Measurements from ENCODE around the gene NATD1. TPM values are rescaled to one million over a fixed set of nuclear protein-coding genes. Genes with fewer than 3 reads are reported as not detected.

The NATD1 gene
- total and polyA plus RNA-seq, 5 donors, result 8.1 to 15.7 (median 11.4) TPM

- DNase-seq (peak in 1 of 3 donors; percentile 50), ATAC-seq (no peak)
- H3K27me3 ChIP-seq (ENCODE audit: control insufficient read depth, insufficient read depth), result no peaks in the 10 kb centered on the region
- intact Hi-C loops (cut with DNase I), result no loop called here
- 65% methylated on average over 11 of the region's 11 CpGs for whole genome bisulfite sequencing
- H3K4me1 ChIP-seq (ENCODE audit: control insufficient read depth, insufficient read depth, low read length), result peaks cover 2% of the 10 kb centered on the region
- H3K4me3 ChIP-seq (ENCODE audit: low read length), result no peak overlapping the region
- no peak overlapping the region for H3K27ac ChIP-seq (ENCODE audit: low read length)
- no peaks in the 10 kb centered on the region for H3K9me3 ChIP-seq (ENCODE audit: control insufficient read depth, low read length)
Observed at GRCh38 chr17:21242026-21242697, 11.0 kb downstream of the NATD1 start.

DNA sequence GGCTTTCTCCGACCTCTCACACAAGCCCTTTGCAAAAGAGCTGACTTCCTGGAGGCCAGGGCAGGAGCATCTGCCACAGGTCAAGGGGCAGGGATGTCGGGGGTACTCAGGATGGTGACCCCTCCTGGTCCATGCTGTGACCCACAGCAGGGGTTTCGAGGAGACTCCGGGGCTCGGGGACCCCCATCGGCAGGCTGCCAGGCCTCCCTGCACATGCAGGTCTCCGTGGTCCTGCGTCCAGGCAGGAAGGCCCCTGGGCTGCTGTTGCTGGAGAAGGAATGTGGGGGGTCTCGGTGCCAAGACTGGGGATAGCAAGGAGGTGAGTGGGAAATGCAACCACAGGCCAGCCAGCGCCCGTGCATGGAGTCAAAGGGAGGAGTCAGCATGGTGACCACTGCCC is 11.6 kb downstream of the NATD1 start:
- Histone ChIP-seq H3K4me1 (ENCODE audit: control insufficient read depth, insufficient read depth, low read length) (peaks cover 2% of the 10 kb centered on the region), H3K4me3 (ENCODE audit: low read length) (no peak overlapping the region), H3K27ac (ENCODE audit: low read length) (no peak overlapping the region), H3K27me3 (ENCODE audit: control insufficient read depth, insufficient read depth) (no peaks in the 10 kb centered on the region), H3K9me3 (ENCODE audit: control insufficient read depth, low read length) (no peaks in the 10 kb centered on the region)
- no peak for ATAC-seq
- WGBS, result 72% methylated on average over 11 of the region's 11 CpGs
- intact Hi-C loops (cut with DNase I), result no loop called here
- peak in 1 of 3 donors; percentile 47 for DNase-seq

GRCh38 chr17:21240369-21241055 is 12.7 kb downstream of the NATD1 start:
- H3K4me3 ChIP-seq (ENCODE audit: low read length), result no peak overlapping the region
- DNase-seq (peak in 1 of 3 donors; percentile 54), ATAC-seq (no peak)
- intact Hi-C loops (cut with DNase I), result no loop called here
- 68% methylated on average over 25 of the region's 25 CpGs for WGBS
- no peaks in the 10 kb centered on the region for H3K27me3 ChIP-seq (ENCODE audit: control insufficient read depth, insufficient read depth)
- H3K9me3 ChIP-seq (ENCODE audit: control insufficient read depth, low read length), result no peaks in the 10 kb centered on the region
- no peak overlapping the region for H3K27ac ChIP-seq (ENCODE audit: low read length)
- H3K4me1 ChIP-seq (ENCODE audit: control insufficient read depth, insufficient read depth, low read length), result peaks cover 2% of the 10 kb centered on the region

DNA sequence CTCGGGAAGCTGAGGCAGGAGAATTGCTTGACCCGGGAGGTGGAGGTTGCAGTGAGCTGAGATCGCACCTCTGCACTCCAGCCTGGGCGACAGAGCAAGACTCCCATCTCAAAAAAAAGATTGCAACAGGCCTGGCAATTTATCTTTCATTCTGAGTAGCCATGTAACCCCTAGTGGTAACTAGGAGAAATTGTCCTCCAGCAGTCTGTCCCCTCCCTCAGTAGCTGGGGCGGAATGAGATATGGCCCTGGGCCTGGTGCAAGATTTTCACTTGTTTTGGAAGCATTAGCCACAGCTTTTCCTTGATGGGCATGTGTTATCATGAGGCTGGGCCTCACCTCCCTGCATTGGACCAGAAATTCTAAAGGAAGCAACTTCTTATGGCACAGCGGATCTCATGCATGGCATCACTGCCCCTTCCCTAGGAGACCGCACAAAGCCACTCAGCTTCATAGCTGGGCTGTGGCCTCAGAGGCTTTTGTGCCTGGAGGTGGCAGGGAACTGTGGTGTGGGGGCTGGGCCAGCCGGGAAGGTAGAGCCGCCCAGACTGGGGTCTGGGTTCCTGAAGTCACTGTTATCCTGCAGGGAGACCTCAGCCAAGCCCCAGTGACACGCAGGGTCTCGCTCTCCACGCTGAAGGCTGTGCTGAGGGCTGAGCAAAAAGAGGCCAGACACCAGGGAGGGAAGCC is 13.4 kb downstream of the NATD1 start:
- no peak overlapping the region for H3K27ac ChIP-seq (ENCODE audit: low read length)
- DNase-seq (peak in 1 of 3 donors; percentile 43), ATAC-seq (peak; percentile 29 to 30)
- H3K4me1 ChIP-seq (ENCODE audit: control insufficient read depth, insufficient read depth, low read length), result peaks cover 2% of the 10 kb centered on the region
- H3K9me3 ChIP-seq (ENCODE audit: control insufficient read depth, low read length), result no peaks in the 10 kb centered on the region
- no peaks in the 10 kb centered on the region for H3K27me3 ChIP-seq (ENCODE audit: control insufficient read depth, insufficient read depth)
- H3K4me3 ChIP-seq (ENCODE audit: low read length), result no peak overlapping the region
- WGBS, result 68% methylated on average over 12 of the region's 12 CpGs
- intact Hi-C loops (cut with DNase I), result loop anchor here in 1 of 4 donors (10.0 kb wide), 1 partner anchor 75 kb away; no protein-coding TSS in a partner anchor

DNA sequence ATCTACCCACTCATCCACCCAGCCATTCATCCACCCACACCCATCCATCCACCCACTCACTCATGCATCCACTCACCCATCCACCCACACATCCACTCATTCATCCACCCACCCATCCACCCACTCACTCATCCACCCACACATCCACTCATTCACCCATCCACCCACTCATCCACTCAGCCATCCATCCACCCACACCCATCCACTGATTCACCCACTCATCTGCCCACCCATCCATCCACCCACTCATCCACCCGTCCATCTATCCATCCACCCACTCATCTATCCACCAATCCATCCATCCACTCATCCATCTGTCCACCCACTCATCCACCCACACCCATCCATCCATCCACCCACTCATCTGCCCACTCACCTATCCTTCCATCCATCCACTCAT is 17.3 kb downstream of the NATD1 start:
- Histone ChIP-seq H3K4me3 (ENCODE audit: low read length) (no peak overlapping the region), H3K4me1 (ENCODE audit: control insufficient read depth, insufficient read depth, low read length) (no peaks in the 10 kb centered on the region), H3K27ac (ENCODE audit: low read length) (no peak overlapping the region), H3K27me3 (ENCODE audit: control insufficient read depth, insufficient read depth) (no peaks in the 10 kb centered on the region), H3K9me3 (ENCODE audit: control insufficient read depth, low read length) (no peaks in the 10 kb centered on the region)
- 90% methylated on average over 1 of the region's 1 CpG for whole genome bisulfite sequencing
- ATAC-seq, result no peak
- no peak for DNase-seq
- intact Hi-C loops (cut with DNase I), result loop anchor here in 1 of 4 donors (10.0 kb wide), 1 partner anchor 71 kb away; no protein-coding TSS in a partner anchor

DNA sequence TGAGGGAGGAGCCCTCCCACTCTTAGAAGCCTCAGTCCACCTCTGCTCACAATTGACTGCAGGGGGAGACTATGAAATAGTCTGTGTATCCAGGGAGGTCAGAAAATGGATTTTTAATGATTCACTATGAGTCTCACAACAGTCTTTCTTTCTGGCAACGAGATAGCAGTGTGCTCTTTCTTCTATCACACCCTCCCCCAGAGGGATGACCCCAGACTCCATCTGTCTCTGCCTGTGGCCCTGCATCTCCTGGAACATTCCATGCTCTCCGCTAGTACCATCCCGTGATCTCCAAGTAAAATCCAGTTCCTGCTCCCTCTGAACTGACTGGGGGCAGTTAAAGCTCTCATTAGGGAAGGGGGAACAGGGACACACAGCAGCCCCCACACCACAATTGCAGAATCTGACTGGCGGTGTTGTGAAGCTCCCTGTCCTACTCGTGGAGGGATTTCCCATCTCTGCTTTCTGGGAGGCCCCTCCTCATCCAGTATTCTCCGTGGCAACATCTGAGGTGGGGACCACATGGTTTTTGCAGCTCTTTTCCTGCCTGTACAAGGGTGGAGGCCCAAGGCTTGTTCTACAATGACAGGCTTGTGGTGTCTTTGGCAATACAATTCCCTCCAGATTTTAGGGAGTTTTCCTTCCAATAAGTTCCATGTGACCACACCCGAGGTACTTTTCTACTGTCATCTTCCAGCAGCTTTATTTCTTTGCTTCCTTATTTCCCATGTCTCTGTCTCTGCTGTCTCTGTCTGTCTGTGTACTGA is 19.4 kb downstream of the NATD1 start:
- Histone ChIP-seq H3K4me3 (ENCODE audit: low read length) (no peak overlapping the region), H3K9me3 (ENCODE audit: control insufficient read depth, low read length) (no peaks in the 10 kb centered on the region), H3K4me1 (ENCODE audit: control insufficient read depth, insufficient read depth, low read length) (no peaks in the 10 kb centered on the region), H3K27ac (ENCODE audit: low read length) (no peak overlapping the region), H3K27me3 (ENCODE audit: control insufficient read depth, insufficient read depth) (no peaks in the 10 kb centered on the region)
- intact Hi-C loops (cut with DNase I), result loop anchor here in 1 of 4 donors (10.0 kb wide), 1 partner anchor 69 kb away; no protein-coding TSS in a partner anchor
- WGBS, result 53% methylated on average over 7 of the region's 7 CpGs
- ATAC-seq (peak; percentile 52 to 55), DNase-seq (no peak)

GRCh38 chr17:21232033-21232749 is 21.0 kb downstream of the NATD1 start:
- intact Hi-C loops (cut with DNase I), result loop anchor here in 1 of 4 donors (10.0 kb wide), 1 partner anchor 67 kb away; no protein-coding TSS in a partner anchor
- H3K27me3 ChIP-seq (ENCODE audit: control insufficient read depth, insufficient read depth), result no peaks in the 10 kb centered on the region
- H3K4me3 ChIP-seq (ENCODE audit: low read length), result no peak overlapping the region
- WGBS, result 91% methylated on average over 4 of the region's 4 CpGs
- H3K9me3 ChIP-seq (ENCODE audit: control insufficient read depth, low read length), result no peaks in the 10 kb centered on the region
- H3K27ac ChIP-seq (ENCODE audit: low read length), result no peak overlapping the region
- DNase-seq (no peak), ATAC-seq (no peak)
- H3K4me1 ChIP-seq (ENCODE audit: control insufficient read depth, insufficient read depth, low read length), result no peaks in the 10 kb centered on the region

GRCh38 chr17:21231533-21231932 is 21.7 kb downstream of the NATD1 start:
- ATAC-seq (no peak), DNase-seq (no peak)
- intact Hi-C loops (cut with DNase I), result loop anchor here in 1 of 4 donors (10.0 kb wide), 1 partner anchor 67 kb away; no protein-coding TSS in a partner anchor
- 76% methylated on average over 6 of the region's 6 CpGs for WGBS
- Histone ChIP-seq H3K4me3 (ENCODE audit: low read length) (no peak overlapping the region), H3K4me1 (ENCODE audit: control insufficient read depth, insufficient read depth, low read length) (no peaks in the 10 kb centered on the region), H3K9me3 (ENCODE audit: control insufficient read depth, low read length) (no peaks in the 10 kb centered on the region), H3K27me3 (ENCODE audit: control insufficient read depth, insufficient read depth) (no peaks in the 10 kb centered on the region), H3K27ac (ENCODE audit: low read length) (no peak overlapping the region)

DNA sequence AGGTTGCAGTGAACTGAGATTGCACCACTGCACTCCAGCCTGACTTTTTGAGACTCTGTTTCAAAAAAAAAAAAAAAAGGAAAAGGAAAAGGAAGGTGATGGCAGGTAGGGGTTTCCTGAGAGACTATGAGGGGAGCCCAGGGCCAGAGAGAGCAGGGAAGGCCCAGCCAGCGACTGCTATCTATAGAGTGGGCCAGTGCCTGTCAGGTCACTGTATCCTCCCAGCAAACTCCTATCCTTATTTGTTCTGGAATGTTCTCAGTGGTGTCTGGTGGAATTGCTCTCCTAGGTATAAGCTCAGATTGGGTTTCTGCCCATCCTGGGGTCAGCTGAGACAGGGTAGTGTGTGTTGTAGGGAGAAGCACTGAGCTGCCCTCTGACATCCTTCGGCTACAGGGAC is 24.4 kb downstream of the NATD1 start:
- no peaks in the 10 kb centered on the region for H3K27me3 ChIP-seq (ENCODE audit: control insufficient read depth, insufficient read depth)
- peak in 1 of 2 donors; percentile 37 for ATAC-seq
- H3K4me1 ChIP-seq (ENCODE audit: control insufficient read depth, insufficient read depth, low read length), result no peaks in the 10 kb centered on the region
- intact Hi-C loops (cut with DNase I), result no loop called here
- 65% methylated on average over 2 of the region's 2 CpGs for WGBS
- H3K9me3 ChIP-seq (ENCODE audit: control insufficient read depth, low read length), result no peaks in the 10 kb centered on the region
- no peak overlapping the region for H3K4me3 ChIP-seq (ENCODE audit: low read length)
- no peak for DNase-seq
- H3K27ac ChIP-seq (ENCODE audit: low read length), result no peak overlapping the region

DNA sequence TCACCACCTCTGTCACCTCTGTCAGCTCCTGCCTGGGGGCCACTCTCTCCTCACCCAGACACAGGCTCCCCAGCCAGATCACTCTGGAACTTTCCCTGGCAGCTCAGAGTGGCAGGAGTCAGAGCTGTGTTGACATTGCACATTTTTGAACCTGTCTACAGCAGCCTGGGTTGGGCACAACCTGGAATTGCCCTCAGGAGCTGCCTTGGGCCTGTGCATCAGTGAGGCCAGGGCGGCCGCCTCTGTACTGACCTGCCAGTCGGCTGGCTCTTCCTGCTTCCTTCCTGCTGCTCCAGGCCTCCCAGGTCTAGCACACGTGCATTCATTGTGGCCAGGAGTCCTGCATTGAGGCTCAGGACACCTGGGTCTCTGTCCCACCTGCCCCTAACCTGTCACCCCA is 25.1 kb downstream of the NATD1 start:
- Histone ChIP-seq H3K4me3 (ENCODE audit: low read length) (no peak overlapping the region), H3K27me3 (ENCODE audit: control insufficient read depth, insufficient read depth) (no peaks in the 10 kb centered on the region), H3K9me3 (ENCODE audit: control insufficient read depth, low read length) (no peaks in the 10 kb centered on the region), H3K4me1 (ENCODE audit: control insufficient read depth, insufficient read depth, low read length) (no peaks in the 10 kb centered on the region), H3K27ac (ENCODE audit: low read length) (no peak overlapping the region)
- intact Hi-C loops (cut with DNase I), result no loop called here
- DNase-seq, result no peak
- peak; percentile 30 to 40 for ATAC-seq
- 64% methylated on average over 4 of the region's 4 CpGs for WGBS
